Retina (tissue), 1 donor: ENCODE results near the gene DNM2.
"Not testable (repeated sequence)": the region's sequence is repeated elsewhere in the genome, so short reads cannot be mapped to it uniquely, and the experiment has no call there.

ENCODE experiments used
- DNase-seq: peaks from one replicate; pipeline ENCODE4 v3.0.0-alpha.2; 2016

DNM2 gene

DNA sequence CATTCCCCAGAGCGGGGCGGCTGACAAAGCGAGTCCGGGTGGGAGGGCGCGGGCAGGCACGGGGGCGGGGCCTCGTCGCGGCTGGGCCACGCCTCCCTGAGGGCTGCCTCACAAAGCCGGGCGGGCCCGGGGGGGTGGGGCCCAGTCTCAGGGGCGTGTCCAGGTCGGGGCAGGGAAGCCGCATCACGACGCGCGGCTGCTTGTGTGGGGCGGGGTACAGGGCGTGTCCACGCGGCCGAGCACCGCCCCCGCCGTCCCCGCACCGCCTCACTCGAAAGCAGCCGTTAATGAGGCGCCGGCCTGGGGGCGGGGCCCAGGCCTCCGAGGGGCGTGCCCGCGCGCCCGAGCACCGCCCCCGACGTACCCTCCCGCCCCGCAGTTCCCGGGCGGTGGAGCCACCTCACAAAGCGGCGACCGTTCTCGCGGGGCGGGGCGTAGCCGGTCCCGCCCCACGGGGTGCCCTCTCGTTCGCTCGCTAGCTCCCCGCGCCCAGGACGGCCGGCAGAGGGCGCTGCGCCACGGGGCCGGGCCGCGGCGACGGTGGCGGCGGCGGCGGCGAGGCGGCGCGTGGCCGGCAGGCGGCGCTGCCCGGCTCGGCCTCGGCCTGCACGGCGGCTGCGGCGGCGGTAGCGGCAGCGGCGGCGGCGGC is 153.2 kb downstream of the DNM2 start, which contains the start of gene CARM1:
CARM1 (plus strand) TSS at position 599 of the 649 bp plus-strand sequence. CDS start 150 bp downstream, outside the sequence.
- DNase-seq = peak; percentile 100

DNA sequence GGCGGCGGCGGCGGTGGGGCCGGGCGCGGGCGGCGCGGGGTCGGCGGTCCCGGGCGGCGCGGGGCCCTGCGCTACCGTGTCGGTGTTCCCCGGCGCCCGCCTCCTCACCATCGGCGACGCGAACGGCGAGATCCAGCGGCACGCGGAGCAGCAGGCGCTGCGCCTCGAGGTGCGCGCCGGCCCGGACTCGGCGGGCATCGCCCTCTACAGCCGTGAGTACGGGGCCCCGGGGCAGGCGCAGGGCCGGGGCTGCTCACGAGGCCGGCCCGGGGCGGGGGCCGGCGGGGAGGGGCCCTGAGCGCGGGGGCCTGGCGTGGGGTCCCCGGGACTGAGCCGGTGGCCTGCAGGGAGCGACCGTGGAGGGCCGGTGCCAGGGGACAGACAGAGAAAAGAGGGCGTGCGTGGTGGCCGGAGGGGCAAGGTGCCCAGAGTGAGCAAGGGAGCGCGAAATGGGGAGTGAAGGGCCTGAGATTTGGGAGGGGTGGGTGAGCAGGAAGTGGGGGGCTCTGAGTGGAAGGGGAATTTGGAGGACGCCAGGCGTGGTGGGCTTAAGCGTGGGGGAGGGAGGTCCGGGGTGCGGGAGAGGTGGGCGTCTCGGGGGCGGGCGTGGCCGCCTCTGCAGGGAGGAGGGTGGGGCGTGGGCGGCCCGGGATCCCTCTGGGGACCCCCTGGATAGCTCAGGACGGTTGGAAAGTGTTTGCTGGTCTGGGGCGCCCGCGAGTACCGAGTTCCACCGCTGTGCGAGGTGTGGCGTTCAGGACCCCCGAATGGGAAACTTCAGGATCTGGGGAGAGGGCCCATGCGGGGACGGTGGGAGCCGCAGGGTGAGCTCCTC is 154.0 kb downstream of the DNM2 start:
- DNase-seq = peak; percentile 48

DNA sequence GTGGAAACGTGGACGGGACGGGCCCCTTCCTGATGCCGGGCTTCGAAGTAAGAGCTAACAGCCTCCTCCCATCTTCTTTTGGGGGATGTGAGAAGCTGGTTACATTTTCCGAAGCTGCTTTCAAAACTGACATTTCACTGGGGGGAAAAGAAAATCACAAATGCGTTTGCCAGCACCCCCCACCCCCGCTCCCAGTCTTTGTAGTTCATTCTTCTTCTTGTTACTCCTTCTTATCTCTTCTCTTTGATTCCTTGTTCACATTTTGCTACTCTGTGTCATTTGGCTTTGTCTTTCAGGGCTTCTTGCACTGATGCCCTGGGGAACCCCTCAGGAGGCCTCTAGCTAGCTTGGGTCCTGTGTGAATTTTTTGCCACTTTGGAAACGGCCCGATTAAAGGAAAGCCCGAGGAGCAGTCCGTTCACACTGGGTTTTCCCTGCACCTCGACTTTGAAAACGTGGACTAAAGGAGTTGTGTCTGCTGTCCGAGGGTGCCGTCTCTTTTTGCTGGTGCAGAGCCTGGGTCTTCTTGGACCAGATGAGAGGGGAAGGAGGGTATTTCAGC is 154.7 kb downstream of the DNM2 start:
- no peak for DNase-seq

DNA sequence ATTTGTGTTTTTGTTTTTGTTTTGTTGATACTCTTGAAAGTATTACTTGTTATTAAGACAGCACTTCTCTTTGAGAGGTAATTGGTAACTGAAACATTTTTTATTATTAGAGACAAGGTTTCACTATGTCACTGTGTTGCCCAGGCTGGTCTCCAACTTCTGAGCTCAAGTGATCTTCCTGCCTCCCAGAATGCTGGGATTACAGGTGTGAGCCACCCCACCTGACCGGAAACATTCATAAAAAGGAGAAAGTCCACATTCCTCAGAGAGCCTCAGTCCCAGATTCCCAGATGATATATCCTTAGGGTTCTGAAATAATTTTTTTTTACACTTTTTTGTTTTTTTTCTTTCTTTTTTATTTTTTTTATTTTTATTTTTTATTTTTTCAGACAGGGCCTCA is 156.1 kb downstream of the DNM2 start:
- DNase-seq = no peak

DNA sequence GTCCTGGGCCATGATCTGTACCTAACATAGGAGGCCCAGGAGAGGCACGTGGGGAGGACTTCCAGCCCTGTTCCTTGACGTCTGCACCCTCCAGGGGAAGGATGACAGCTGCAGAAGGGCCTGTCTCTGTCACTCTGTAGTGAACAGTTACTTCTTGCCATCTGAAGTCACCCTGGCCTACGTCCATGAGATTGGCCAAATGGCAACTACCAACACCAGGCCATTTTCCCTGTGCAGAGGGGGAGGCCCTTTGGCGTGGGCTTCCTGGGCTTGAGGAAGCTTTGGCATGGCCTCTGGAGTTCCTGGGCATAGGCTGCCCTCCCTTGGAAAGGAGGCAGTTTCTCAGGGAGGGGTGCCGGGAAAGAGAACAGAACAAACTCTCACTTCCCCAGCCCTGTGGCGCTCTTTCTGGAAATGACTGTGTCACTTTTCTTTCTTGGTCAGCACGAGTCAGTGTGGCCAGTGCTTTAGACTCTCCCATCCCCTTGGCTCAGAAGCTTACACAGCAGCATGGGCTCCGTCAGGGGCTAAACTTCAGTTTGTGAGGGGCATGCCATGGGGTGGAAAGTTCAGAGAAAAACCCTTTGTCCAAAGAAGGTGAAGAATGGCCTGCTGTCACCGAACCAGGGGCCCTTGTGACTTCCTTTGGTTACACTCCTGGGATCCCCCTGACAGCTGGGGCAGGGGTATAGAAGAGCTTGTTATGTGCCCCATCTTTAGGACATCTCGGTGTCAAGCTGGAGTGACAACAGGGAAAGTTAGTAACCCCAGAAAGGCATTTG is 158.8 kb downstream of the DNM2 start:
- DNase-seq = no peak

DNA sequence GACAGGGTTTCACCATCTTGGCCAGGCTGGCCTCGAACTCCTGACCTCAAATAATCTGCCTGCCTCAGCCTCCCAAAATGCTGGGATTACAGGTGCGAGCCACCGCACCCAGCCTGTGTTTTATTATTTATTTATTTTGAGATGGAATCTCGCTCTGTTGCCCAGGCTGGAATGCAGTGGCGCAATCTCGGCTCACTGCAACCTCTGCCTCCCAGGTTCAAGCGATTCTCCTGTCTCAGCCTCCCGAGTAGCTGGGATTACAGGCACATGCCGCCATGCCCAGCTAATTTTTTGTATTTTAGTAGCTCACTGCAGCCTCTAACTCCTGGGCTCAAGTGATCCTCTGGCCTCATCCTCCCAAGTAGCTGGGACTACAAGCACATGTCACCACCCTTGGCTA is 159.7 kb downstream of the DNM2 start:
- DNase-seq = not testable (repeated sequence)

DNA sequence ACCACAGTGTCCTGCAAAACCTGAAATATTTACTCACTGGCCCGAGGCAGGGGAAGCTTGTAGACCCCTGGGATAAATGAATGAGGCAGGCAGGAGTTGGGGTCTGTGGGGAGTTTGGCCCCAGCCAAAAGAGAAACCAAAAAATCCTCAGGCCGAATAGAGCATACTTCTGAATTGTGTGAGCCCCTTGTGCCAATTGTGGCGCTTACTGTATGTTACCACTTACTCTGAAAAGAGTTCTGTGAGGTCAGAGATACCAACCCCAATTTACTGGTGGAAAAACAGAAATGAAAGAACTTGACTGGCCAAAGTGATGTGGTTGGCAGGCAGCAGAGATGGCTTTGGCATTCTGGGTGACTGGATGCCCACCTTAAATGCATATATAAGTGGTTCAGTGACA is 160.4 kb downstream of the DNM2 start:
- DNase-seq = no peak
